GM12878 (cell line): ENCODE results near the gene ARHGAP26. TPM values are rescaled to one million over a fixed set of nuclear protein-coding genes. Genes with fewer than 3 reads are reported as not detected.

Source experiments
- ATAC-seq: fragments of 200-7000 bp; cut with Tn5 transposase; 3 replicates; pipeline ENCODE4 v1.9.1; 2020; ENCODE audit warnings: mild to moderate bottlenecking, moderate library complexity
- BruUV-seq: library from RNA; stranded (reverse); fragments of 400-500 nt; replicated peaks from 2 replicates; lab custom pipeline; 2021; lab: Mats Ljungman, UMichigan
- CTCF ChIA-PET: fragments of 300-600 bp; sonication (Branson Sonifier 250); formaldehyde crosslinking; extraction: SDS; loops from one replicate; lab custom pipeline; 2021; ENCODE audit warnings: inconsistent platforms; lab: Yijun Ruan, JAX
- POLR2A ChIA-PET: fragments of 350-600 bp; formaldehyde crosslinking; extraction: SDS; loops from one replicate; lab custom pipeline; 2021; ENCODE audit warnings: inconsistent platforms; lab: Charles Lee
- RAD21 ChIA-PET: fragments of 300-600 bp; sonication (Branson Sonifier 250); formaldehyde crosslinking; loops from one replicate; lab custom pipeline; 2023; ENCODE audit warnings: antibody characterized with exemption; ENCODE audit not compliant: unreplicated experiment; lab: Charles Lee
- SMC1A ChIA-PET: fragments of 300-600 bp; sonication (Branson Sonifier 250); formaldehyde crosslinking; loops from one replicate; lab custom pipeline; 2023; ENCODE audit not compliant: unreplicated experiment, uncharacterized antibody; lab: Charles Lee
- DNase-seq: peaks from one replicate; pipeline ENCODE4 v3.0.0-alpha.2; 2011; ENCODE audit warnings: low read depth, low spot score
- FAIRE-seq: peaks from 3 replicates; lab custom pipeline; 2011; peaks lifted over from hg19 to GRCh38; lab: Jason Lieb, UNC
- H2AFZ ChIP-seq: 2 replicates; pipeline ENCODE4 v1.6.0; 2011; ENCODE audit warnings: low read depth, low read length, control low read depth; ENCODE audit not compliant: control insufficient read depth
- H3K27ac ChIP-seq: 2 replicates; pipeline ENCODE4 v1.5.1; 2011; ENCODE audit warnings: control low read depth; ENCODE audit not compliant: control insufficient read depth, insufficient read depth
- H3K27me3 ChIP-seq, 2 experiments: replicated peaks in 1 of 2; 2 replicates each; pipeline versions ENCODE4 v1.6.0 to v1.6.1; 2011; ENCODE audit warnings: low read length in 1 of 2; ENCODE audit not compliant: control insufficient read depth in 2 of 2, insufficient read depth in 2 of 2
- H3K36me3 ChIP-seq, 2 experiments: 2 replicates each; pipeline ENCODE4 v1.5.1; 2011; ENCODE audit warnings: low read length in 1 of 2; ENCODE audit not compliant: control insufficient read depth in 2 of 2, insufficient read depth in 2 of 2
- H3K4me1 ChIP-seq: 2 replicates; pipeline ENCODE4 v1.6.1; 2011; ENCODE audit warnings: mild to moderate bottlenecking, low read length, moderate library complexity, mixed read lengths; ENCODE audit not compliant: control insufficient read depth, insufficient read depth
- H3K4me2 ChIP-seq: 2 replicates; pipeline ENCODE4 v1.6.0; 2011; ENCODE audit warnings: control low read depth; ENCODE audit not compliant: control insufficient read depth, insufficient read depth
- H3K4me3 ChIP-seq: fragments of 200-600 bp; sonication (generic); 2 replicates; pipeline ENCODE4 v1.5.1; 2016
- H3K79me2 ChIP-seq: 2 replicates; pipeline ENCODE4 v1.6.0; 2011; ENCODE audit warnings: low read length; ENCODE audit not compliant: control insufficient read depth, insufficient read depth
- H3K9ac ChIP-seq: 2 replicates; pipeline ENCODE4 v1.8.0; 2011; ENCODE audit warnings: low read length, control low read depth, mixed read lengths; ENCODE audit not compliant: control insufficient read depth, insufficient read depth
- H3K9me3 ChIP-seq: replicated peaks from 3 replicates; pipeline ENCODE4 v1.5.1; 2011; ENCODE audit warnings: mild to moderate bottlenecking, low read length; ENCODE audit not compliant: control insufficient read depth, insufficient read depth
- H4K20me1 ChIP-seq: 2 replicates; pipeline ENCODE4 v1.6.0; 2011; ENCODE audit not compliant: control insufficient read depth, insufficient read depth
- BCL3 ChIP-seq: IDR thresholded peaks from 2 replicates; pipeline ENCODE4 v1.6.1; 2011; ENCODE audit warnings: borderline replicate concordance, low read depth, mild to moderate bottlenecking, moderate library complexity, low read length; ENCODE audit not compliant: insufficient read depth, poor library complexity, severe bottlenecking
- DPF2 ChIP-seq: fragments of 450-650 bp; IDR thresholded peaks from 2 replicates; pipeline ENCODE4 v1.6.1; 2017; ENCODE audit warnings: mild to moderate bottlenecking
- EZH2 ChIP-seq: IDR thresholded peaks from 2 replicates; pipeline ENCODE4 v1.6.1; 2012; ENCODE audit warnings: low read depth, mild to moderate bottlenecking, control low read depth, inconsistent platforms, low read length, borderline replicate concordance; ENCODE audit not compliant: control insufficient read depth
- KLF5 ChIP-seq: fragments of 450-650 bp; IDR thresholded peaks from 2 replicates; pipeline ENCODE4 v1.6.1; 2014; ENCODE audit warnings: mild to moderate bottlenecking; ENCODE audit not compliant: partially characterized antibody
- RAD21 ChIP-seq: IDR thresholded peaks from 2 replicates; pipeline ENCODE4 v1.6.1; 2011; ENCODE audit warnings: mild to moderate bottlenecking, low read depth, low read length, moderate library complexity; ENCODE audit not compliant: insufficient read depth
- SREBF2 ChIP-seq: IDR thresholded peaks from 2 replicates; pipeline ENCODE4 v1.6.1; 2012; ENCODE audit warnings: mild to moderate bottlenecking, low read length
- ZBED1 ChIP-seq: IDR thresholded peaks from 2 replicates; pipeline ENCODE4 v1.6.1; 2016; ENCODE audit warnings: borderline replicate concordance
- ZNF217 ChIP-seq: fragments of 450-650 bp; IDR thresholded peaks from 2 replicates; pipeline ENCODE4 v1.6.1; 2017; ENCODE audit warnings: antibody characterized with exemption, mild to moderate bottlenecking
- WGBS: methylation state at CpG from one replicate; pipeline ENCODE4 v1.1.6; 2016; ENCODE audit warnings: low lambda C conversion rate; ENCODE audit not compliant: insufficient replicate concordance, insufficient coverage; ENCODE audit errors: missing lambda C conversion rate; 5-methylcytosine and 5-hydroxymethylcytosine counted together
- in situ Hi-C: fragments of 300-500 bp; cut with MboI; formaldehyde crosslinking; loops from 9 replicates; pipeline ENCODE4 v1.14.3; 2018; ENCODE audit warnings: mixed read lengths
- intact Hi-C: fragments of 100-400 bp; cut with micrococcal nuclease; formaldehyde crosslinking; loops from one replicate; pipeline ENCODE4 v1.14.2; 2022; ENCODE audit not compliant: unreplicated experiment
- polyA plus RNA-seq, 11 experiments: library from polyadenylated mRNA; depleted of rRNA in 4 of 11; unstranded in 6 of 11; stranded (reverse) in 5 of 11; fragments of >200 nt; fragmentation: Nextera tagmentation in 4 of 11; fragmentation: Illumina TruSeq in 1 of 11; extraction: Ambion mirVana in 4 of 11; extraction: Trizol in 1 of 11; gene quantifications; 1 replicate in 1 of 11; 2 replicates in 10 of 11; pipeline versions ENCODE4 v1.2.1 to v1.2.3, GENCODE V29; 2011 to 2016; ENCODE audit warnings: inconsistent platforms in 2 of 11, missing spikeins in 2 of 11, low read depth in 1 of 11
- total RNA-seq, 4 experiments: library from RNA; depleted of rRNA in 3 of 4; stranded (reverse); fragments of >200 nt in 3 of 4; fragmentation: Illumina TruSeq in 1 of 4; extraction: Trizol in 1 of 4; gene quantifications; 2 replicates each; pipeline versions ENCODE4 v1.2.1 to v1.2.3, GENCODE V29; 2013 to 2021

ARHGAP26 gene
- total and polyA plus RNA-seq, 10 of the 15 experiments (the other 5 are each of a cell fraction or from before 2014, with no cell fraction given), result 9.4 to 41.5 (median 19.3) TPM

- H2AFZ ChIP-seq, result 0 out of 2 replicates have a peak overlapping the region, but pooled peaks have one; percentile 24
- CTCF ChIA-PET, result interaction anchor here (0.6 to 1.2 kb wide), 3 partner anchors 22 to 28 kb away, joined by 3 to 4 read pairs (median 3); no protein-coding TSS in a partner anchor
- no peaks in the 10 kb centered on the region for H4K20me1 ChIP-seq
- H3K27me3 ChIP-seq, result no peaks in the 10 kb centered on the region
- 52% methylated on average over 5 of the region's 5 CpGs for WGBS
- no peak for TF ChIP-seq SREBF2
- TF ChIP-seq RAD21, result no peak
- TF ChIP-seq EZH2, result no peak
- TF ChIP-seq DPF2, result no peak
- TF ChIP-seq ZNF217, result no peak
- no peak for TF ChIP-seq BCL3
- TF ChIP-seq KLF5, result no peak
- TF ChIP-seq ZBED1, result no peak
- no peak overlapping the region for H3K9ac ChIP-seq
- H3K4me1 ChIP-seq, result peaks cover 13% of the 10 kb centered on the region
- BruUV-seq, result no TSS peak
- no peak for FAIRE-seq
- in situ Hi-C loops, result no loop called here
- no peak overlapping the region for H3K4me3 ChIP-seq
- H3K36me3 ChIP-seq, result no peaks in the 10 kb centered on the region
- intact Hi-C loops, result no loop called here
- SMC1A ChIA-PET, result interaction anchor here (0.6 to 1.0 kb wide), 3 partner anchors 9 to 25 kb away, joined by 3 read pairs; no protein-coding TSS in a partner anchor
- no peak for ATAC-seq
- H3K27ac ChIP-seq, result no peak overlapping the region
- no peak for DNase-seq
- H3K79me2 ChIP-seq, result no peaks in the 10 kb centered on the region
- RAD21 ChIA-PET, result interaction anchor here (1.0 kb wide), 1 partner anchor 56 kb away, joined by 4 read pairs; no protein-coding TSS in a partner anchor
- H3K9me3 ChIP-seq, result no peaks in the 10 kb centered on the region
- POLR2A ChIA-PET, result interaction anchor here (1.3 kb wide), 1 partner anchor 17 kb away, joined by 5 read pairs; no protein-coding TSS in a partner anchor
- H3K4me2 ChIP-seq, result no peak overlapping the region
Measured at GRCh38 chr5:142981475-142981874, 211.3 kb downstream of the ARHGAP26 start.
